Measurements from ENCODE around the gene NDOR1.

DNA sequence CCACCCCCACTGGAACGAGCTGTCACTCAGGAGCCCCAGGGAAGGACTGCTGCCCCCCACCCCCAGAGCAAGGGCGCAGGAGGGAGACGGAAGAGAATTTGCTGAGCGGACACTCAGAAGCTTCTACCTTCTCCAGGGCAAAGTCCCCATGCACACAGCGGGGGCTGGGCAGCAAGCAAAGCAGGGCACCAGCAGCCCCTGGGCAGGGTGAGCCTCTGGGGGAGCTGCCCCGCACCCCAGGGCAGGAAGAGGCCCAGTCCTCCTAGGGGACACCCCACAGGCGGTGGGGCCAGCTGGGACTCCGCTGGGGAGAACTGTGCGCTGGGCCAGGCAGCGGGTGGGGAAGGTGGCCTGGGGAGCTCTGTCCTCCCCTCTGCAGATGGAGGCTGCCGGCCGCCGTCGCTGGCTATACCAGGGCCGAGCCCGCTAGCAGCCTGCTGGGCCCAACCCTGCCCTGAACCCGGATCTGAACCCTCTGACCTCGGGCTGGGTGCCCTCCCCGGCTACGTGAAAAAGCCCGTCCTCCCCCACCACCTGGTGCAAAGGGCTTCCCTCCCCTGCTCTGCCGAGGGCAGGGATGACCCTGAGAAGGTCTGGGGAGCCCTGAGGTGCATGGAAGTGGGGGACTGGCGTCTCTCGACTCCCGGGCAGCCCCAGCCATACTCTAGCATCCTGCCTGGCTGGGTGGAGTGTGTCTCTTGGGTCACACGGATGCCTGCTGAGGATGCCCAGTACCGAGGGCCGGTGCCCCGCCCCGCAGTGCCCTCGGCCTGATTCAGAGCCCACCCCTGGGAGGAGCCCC is 24.6 kb downstream of the NDOR1 start:
- TF ChIP-seq EZH2 (IDR thresholded peaks at IDR 0.05; ENCODE audit: low read depth, low read length, severe bottlenecking) (no peak), YY1 (IDR thresholded peaks at IDR 0.05; ENCODE audit: low read depth, low read length) (no peak), JUND (IDR thresholded peaks at IDR 0.05; ENCODE audit: low read length) (no peak), POLR2AphosphoS5 (IDR thresholded peaks at IDR 0.05; ENCODE audit: low read depth, low read length) (no peak), CBX5 (IDR thresholded peaks at IDR 0.05; ENCODE audit: low read depth, low read length) (no peak), FOSL1 (IDR thresholded peaks at IDR 0.05; ENCODE audit: insufficient read depth, low read depth, low read length) (no peak), BRCA1 (IDR thresholded peaks at IDR 0.05; ENCODE audit: low read depth, low read length) (no peak), POLR2A (IDR thresholded peaks at IDR 0.05; ENCODE audit: control extremely low read depth in 1 of 2, low read depth in 2 of 2, low read length in 2 of 2) (no peak)
- TF ChIP-seq, protein P1, sequence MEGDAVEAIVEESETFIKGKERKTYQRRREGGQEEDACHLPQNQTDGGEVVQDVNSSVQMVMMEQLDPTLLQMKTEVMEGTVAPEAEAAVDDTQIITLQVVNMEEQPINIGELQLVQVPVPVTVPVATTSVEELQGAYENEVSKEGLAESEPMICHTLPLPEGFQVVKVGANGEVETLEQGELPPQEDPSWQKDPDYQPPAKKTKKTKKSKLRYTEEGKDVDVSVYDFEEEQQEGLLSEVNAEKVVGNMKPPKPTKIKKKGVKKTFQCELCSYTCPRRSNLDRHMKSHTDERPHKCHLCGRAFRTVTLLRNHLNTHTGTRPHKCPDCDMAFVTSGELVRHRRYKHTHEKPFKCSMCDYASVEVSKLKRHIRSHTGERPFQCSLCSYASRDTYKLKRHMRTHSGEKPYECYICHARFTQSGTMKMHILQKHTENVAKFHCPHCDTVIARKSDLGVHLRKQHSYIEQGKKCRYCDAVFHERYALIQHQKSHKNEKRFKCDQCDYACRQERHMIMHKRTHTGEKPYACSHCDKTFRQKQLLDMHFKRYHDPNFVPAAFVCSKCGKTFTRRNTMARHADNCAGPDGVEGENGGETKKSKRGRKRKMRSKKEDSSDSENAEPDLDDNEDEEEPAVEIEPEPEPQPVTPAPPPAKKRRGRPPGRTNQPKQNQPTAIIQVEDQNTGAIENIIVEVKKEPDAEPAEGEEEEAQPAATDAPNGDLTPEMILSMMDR (IDR thresholded peaks at IDR 0.05; ENCODE audit: control extremely low read depth in 1 of 3, insufficient read depth in 1 of 3, low read depth in 1 of 3, low read length in 3 of 3), result no peak
- TF ChIP-seq, protein P2, sequence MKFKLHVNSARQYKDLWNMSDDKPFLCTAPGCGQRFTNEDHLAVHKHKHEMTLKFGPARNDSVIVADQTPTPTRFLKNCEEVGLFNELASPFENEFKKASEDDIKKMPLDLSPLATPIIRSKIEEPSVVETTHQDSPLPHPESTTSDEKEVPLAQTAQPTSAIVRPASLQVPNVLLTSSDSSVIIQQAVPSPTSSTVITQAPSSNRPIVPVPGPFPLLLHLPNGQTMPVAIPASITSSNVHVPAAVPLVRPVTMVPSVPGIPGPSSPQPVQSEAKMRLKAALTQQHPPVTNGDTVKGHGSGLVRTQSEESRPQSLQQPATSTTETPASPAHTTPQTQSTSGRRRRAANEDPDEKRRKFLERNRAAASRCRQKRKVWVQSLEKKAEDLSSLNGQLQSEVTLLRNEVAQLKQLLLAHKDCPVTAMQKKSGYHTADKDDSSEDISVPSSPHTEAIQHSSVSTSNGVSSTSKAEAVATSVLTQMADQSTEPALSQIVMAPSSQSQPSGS (IDR thresholded peaks at IDR 0.05; ENCODE audit: low read length), result no peak
- TF ChIP-seq, protein P3, sequence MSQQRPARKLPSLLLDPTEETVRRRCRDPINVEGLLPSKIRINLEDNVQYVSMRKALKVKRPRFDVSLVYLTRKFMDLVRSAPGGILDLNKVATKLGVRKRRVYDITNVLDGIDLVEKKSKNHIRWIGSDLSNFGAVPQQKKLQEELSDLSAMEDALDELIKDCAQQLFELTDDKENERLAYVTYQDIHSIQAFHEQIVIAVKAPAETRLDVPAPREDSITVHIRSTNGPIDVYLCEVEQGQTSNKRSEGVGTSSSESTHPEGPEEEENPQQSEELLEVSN (IDR thresholded peaks at IDR 0.05), result no peak

Data from H1 (cell line).